22Rv1 (cell line): ENCODE data around the gene NINL.

ENCODE experiments used
- CTCF ChIP-seq: fragments of 450-650 bp; IDR thresholded peaks from 2 replicates; pipeline ENCODE4 v1.5.1; 2017; ENCODE audit warnings: mild to moderate bottlenecking
- ZFX ChIP-seq: fragments of 450-650 bp; IDR thresholded peaks from 2 replicates; pipeline ENCODE4 v1.6.1; 2017; ENCODE audit warnings: antibody characterized with exemption, borderline replicate concordance

- TF ChIP-seq CTCF (no peak), ZFX (no peak)
Observed at GRCh38 chr20:25466846-25467245, 118.5 kb downstream of the NINL start.
